ENCODE data around the gene POP4.

Gene POP4

DNA sequence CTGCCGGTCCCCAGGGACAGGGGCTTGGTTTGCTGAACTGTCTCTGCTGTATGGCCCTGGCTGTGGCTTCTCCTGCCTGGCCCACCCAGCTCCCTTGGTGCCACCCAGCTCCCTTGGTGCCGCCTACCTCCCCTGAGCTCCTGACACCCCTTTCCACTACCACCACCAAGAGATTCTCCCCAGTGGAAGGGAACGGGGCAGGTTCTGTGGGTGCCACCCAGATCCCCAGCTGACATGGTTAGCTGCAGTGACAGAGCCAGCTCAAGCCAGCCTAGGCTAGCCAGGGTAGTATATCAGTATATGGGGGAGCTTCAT, 28.5 kb upstream of the POP4 start:
- no peak for DNase-seq

- DNase-seq: no peak
These were observed 27.7 kb upstream of the POP4 start for GRCh38 chr19:29578349-29578748.

DNA sequence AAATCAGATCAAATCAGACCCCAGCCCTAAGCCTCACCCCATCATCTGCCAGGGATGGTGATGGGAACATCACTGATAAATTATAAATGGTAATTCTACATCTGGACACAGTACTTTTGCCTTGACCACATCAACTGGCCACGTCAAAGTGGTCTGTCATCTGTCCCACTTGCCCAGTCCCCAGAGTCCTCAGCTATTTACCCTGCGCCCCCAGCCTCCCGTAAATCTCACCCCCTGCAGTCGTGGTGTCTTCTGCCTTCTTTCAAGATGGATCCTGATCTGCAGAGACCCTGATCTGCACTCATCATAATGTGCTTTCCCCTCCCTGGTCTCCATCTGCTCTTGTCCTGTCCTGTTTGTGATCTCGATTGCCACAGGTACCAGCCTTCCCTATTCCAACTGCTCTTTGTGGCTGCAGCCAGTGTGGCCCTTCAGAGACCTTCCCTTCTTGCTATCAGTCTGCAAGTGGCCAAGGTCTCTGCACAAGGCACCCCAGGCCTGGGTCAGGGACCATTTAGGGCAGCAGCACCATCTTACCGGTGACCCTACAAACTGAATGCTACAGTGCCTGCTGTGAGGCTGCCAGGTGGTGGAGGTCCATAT, 26.7 kb upstream of the POP4 start:
- DNase-seq: no peak

GRCh38 chr19:29581398-29581797, 24.7 kb upstream of the POP4 start:
- no peak for DNase-seq

GRCh38 chr19:29583196-29583999, 22.7 kb upstream of the POP4 start:
- no peak for DNase-seq

DNA sequence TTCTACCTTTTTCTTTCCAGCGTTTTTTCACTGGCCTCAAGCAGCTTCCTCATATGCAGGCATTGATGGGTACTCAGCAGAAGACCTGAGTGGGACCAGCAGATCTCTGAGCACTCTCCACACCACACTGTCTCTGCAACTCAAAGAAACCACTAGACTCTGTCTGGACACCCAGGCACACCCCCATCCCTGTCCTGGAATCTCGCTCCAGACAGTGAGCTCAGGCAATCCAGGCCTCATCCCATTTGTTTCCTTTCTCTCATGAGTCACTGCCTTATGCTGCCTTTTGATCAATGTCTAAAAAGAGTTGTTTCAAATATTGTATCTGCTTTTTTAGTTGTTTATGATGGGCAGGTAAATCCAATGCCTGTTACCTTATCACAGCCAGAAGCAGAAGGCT, 19.7 kb upstream of the POP4 start:
- DNase-seq: no peak

DNA sequence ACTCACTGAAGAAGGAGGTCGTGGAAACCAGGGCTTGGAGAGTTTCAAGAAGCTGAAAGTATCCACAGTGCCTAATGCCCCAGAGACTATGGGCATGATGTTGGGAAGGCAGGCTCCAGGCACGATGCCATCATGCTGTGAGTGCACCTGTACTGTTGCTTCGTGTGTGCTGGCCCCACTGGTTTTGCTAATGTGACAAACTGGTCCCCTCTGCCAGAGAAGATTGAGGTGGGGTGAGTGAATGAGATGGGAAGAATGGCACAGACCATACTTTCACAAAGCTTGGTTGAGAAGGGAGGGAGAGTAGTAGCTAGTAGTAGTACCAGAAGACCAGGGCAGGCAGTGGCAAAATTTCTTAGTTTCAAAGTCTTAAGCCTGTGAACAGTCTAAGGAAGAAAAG, 19.0 kb upstream of the POP4 start:
- no peak for DNase-seq

DNA sequence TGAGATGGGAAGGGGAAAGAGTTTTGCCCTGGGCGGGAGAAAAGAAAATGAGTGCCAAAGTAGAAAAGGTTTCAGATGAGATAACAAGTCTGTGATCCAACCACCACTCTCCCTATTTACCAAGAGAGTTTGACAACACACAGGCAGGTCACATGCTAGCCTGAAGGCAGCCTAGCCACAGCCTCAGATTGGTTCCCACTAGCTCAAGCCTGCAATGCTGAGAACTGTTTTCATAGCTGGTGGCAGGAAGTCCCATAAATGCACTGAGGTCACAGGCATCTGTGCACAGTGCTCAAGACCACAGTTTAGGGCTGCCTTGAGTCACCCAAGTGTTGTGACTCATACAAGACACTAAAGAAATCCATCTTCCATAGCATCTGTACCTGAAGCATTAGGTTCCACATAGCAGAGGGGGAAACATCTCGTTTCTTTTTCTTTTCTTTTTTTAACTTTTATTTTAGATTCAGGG, 18.5 kb upstream of the POP4 start:
- DNase-seq: no peak

GRCh38 chr19:29588095-29588494, 18.0 kb upstream of the POP4 start:
- DNase-seq: no peak

DNA sequence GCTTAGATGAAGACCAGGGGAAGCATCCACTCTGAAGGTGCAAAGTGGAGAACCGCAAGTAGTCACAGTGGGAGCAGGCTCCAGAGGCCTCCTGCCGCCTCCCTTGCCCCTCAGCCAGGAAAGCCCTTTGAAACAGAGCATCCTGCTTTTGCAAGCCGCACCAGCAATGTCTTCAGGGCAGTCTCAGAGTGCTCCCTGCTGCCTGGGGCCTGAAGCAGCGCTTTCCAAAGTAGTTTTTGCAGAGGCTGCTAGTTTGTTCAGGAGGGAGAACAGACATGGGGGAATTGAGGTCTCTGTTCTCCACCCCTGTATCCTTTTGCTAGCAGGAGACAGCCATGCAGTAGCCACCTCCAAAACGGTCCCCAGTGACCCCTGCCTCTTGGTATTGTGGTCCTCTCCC, 15.8 kb upstream of the POP4 start:
- no peak for DNase-seq

DNA sequence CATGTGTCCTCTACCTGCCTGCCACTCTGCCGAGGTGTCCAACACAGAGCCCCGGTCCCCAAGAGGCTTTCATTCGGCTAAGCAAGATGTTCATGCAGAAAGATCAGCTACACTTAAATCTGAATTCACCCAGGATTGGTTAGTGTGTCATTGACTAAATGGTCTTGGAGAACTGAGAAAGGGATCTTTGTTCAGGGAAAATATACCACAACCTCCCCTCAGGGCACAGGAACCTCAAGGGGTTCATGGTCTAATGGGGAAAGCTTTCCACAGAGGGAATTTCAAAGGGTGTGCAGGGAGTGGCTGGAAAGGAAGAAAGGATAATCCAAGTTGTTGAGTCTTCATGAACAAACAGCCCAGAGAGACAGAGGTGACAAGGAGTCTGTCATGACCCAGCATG, 14.4 kb upstream of the POP4 start:
- no peak for DNase-seq

GRCh38 chr19:29593869-29594268, 12.2 kb upstream of the POP4 start:
- DNase-seq: no peak

DNA sequence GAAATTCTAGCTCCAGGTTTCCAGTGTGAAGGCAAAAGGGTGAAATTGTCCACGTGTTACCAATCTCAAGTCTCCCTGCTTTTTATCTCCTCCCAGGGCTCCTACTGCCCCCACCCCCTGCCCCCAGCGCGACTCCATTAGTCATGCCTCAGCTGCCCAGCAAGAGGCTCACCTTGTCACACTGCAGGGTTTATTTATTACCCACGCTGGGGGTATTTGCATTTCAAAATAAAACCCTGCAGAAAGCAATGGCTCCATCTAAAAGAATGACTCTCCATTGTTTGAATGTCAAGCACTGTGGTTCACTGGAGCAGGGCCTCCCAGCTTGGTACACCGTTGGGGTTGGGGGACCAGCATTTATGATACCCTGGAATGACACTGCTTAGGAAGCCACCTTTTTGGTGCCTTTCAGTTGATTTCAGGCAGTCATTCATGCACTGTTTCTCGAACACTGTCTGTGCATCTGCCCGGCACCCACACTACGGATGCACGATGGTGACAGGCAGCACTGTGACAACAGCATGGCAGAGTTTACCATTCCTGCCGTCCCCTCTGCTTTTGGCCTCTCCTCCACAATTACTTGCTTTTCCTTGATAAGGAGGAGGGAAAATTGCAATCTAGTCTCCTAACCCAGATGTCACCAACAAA, 9.9 kb upstream of the POP4 start:
- DNase-seq: no peak

- DNase-seq: no peak
These were observed 9.1 kb upstream of the POP4 start for GRCh38 chr19:29596885-29597525.

GRCh38 chr19:29598036-29598435, 8.0 kb upstream of the POP4 start:
- no peak for DNase-seq

DNA sequence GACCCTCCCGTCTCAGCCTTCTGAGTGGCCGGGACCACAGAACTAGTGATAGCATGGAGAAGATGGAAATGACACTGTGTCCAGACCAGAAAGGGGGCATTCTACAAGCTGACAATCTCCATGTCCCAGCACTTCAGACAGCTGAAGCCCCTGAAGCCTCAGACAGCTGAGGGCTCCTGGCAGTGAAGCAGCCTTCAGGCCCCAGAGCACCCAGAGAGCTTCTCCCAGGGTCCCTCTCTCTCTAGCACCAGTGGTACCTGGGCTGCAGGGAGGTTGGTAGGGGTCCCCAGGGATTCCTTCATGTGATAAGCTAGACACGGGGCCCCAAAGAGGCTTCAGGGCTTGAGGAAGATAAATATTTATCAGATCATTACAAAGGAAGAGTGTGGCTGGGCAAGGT, 7.6 kb upstream of the POP4 start:
- no peak for DNase-seq

DNA sequence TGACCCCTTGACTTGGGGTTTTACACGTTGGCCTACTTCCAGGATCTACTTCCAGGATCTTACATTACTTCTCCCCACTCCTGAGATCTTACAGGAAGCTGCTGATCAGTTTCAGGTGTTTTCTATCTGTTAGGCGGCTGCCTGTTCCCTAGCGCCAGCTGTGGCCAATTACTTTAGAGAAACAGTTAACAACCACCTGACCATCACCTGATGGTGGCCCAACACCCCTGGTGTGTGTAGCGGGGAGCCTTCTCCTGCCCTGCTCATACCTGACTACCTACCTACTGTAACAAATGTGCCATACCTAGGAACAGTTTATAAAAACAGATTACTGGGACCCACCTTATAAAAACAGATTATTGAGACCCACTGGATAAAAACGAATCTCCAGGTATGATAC, 2.8 kb upstream of the POP4 start:
- DNase-seq: no peak

- DNase-seq: no peak
These were observed 301 bp downstream of the POP4 start for GRCh38 chr19:29606420-29606747.

DNA sequence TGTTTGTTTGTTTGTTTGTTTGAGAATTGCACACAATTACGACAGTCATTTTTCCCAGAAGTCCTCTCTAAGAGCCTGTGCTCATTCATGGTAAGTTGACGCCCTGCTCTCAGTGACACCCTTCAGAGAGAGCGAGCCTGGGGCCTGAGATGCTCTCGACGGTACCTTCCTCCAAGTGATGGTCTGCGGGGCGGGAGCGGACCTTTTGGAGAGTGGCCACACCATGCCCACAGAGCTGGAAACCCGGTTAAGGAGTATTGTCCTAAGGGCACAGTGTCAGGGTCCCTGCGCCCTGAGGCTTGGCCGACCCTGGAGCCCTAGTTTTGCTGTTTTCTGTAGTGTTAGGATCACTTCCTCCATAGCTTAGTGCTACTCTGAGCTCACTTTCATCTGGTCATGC, 3.6 kb downstream of the POP4 start:
- no peak for DNase-seq

GRCh38 chr19:29610213-29610573, 4.1 kb downstream of the POP4 start:
- DNase-seq: no peak

- no peak for DNase-seq
These were observed 4.6 kb downstream of the POP4 start for GRCh38 chr19:29610574-29611271.

DNA sequence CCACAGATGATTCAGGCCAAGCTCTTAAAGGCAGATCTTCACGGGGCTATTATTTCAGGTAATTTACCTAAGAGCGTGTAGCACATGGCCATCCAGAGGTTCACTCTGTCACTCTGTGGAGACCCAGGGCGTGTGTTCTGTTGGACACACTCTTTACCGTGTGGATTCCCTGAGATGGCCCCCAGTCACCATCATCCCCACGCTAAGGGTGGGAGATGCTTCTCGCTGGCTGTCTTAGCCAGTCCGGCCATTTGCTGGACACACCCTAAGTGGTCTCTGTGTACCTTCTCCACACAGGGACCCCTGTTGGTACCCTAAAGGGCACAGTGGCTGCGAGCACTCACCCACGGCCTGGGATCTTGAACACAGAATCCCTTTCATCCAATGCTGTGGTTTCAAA, 6.0 kb downstream of the POP4 start:
- DNase-seq: no peak

DNA sequence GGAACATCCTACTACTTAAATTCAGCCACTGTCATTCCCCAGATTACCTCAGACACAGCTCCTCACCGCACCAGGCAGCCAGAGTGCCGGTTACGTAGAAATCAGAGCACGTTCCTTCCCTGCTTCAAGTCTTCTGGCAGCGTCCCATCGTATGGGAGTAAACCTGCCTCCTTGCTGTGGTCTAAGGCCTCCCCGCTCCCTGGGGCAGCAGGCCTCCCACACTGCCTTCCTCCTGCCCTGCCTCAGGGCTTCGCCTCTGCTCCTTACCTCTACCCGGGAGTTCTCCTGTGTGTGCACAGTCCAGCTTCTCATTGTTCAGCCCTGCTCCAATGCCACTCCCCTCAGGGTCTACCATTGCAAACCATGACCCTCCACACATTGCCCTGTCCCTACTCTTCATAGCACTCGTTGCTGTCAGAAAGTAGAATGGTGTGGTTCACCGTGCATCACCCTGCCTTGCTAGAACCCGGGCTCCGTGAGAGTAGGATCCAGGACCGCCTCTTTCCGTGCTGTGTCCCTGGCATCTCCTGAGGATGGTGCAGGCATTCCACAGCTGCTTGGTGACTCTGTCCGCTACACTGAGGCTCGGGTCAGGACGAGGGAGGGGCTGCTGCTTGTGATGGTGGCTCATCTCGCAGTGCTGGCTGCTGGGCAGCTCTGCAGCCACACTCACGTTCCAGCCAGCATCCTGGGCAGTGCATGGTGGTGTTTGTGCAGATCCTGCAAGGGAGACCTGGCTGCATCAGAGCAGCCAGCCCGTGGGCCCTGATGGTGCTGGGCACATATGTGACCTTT, 6.9 kb downstream of the POP4 start:
- DNase-seq: no peak
